GM12874 (cell line): ENCODE data around the gene RAPGEFL1.

Source experiments
- CTCF ChIP-seq: IDR thresholded peaks from 2 replicates; pipeline ENCODE4 v1.5.1; 2011; ENCODE audit warnings: low read depth, mild to moderate bottlenecking, control low read depth, low read length, moderate library complexity; ENCODE audit not compliant: insufficient read depth

Gene RAPGEFL1

DNA sequence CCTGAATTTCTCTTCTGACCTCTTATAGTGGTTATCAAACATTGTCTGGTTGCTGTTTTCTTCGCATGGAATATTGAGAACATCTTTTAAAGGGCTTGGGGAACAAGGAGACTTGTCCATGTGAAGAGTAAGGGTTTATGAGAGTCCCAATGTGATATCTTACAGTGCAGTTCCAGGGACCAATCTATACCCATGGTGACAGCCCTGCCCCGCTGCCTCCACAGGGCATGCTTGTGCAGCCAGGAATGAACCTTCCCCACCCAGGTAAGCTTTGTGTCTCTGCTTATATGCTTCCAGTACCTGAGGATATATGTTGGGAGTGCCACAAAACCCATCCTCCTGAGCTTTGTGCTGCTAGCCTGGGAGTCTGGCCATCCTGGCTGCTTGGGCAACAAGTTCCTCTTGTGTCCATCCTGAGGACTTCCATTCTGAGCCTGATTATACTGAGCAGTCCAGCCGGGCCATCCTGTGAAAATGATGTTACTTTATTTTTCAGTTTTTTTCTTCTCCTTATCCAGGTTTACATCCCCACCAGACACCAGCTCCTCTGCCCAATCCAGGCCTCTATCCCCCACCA lies 9.5 kb upstream of the RAPGEFL1 start:
- TF ChIP-seq CTCF, result no peak

DNA sequence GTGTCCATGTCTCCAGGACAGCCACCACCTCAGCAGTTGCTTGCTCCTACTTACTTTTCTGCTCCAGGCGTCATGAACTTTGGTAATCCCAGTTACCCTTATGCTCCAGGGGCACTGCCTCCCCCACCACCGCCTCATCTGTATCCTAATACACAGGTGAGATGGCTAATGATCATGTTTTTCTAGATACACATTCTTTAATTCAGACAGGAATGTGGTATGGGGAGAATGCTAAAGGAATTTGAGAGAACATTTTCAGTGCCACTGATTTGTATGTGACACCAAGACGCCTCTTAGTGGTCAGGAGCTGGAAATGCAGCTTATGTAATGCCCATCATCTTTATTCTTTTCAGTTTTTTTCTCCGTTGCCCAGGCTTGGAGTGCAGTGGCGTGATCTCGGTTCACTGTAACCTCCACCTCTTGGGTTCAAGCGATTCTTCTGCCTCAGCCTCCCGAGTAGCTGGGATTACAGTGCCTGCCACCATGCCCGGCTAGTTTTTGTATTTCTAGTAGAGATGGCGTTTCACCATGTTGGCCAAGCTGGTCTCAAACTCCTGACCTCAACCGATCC lies 8.9 kb upstream of the RAPGEFL1 start:
- TF ChIP-seq CTCF, result peak; percentile 68

DNA sequence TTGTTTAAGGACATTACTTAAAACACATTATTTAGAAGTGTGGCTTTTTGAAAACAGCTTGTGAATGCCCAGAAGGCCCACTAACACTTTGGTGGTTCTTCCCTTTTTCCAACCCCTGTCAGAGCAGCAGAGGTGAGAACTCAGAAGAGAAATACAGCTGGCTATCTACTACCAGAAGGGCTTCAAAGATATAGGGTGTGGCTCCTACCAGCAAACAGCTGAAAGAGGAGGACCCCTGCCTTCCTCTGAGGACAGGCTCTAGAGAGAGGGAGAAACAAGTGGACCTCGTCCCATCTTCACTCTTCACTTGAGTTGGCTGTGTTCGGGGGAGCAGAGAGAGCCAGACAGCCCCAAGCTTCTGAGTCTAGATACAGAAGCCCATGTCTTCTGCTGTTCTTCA lies 6.9 kb upstream of the RAPGEFL1 start:
- TF ChIP-seq CTCF, result no peak

DNA sequence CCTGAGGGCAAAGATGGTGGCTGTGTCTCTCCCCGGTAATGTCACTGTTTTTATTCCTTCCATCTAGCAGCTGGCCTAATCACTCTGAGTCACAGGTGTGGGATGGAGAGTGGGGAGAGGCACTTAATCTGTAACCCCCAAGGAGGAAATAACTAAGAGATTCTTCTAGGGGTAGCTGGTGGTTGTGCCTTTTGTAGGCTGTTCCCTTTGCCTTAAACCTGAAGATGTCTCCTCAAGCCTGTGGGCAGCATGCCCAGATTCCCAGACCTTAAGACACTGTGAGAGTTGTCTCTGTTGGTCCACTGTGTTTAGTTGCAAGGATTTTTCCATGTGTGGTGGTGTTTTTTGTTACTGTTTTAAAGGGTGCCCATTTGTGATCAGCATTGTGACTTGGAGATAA lies 5.5 kb upstream of the RAPGEFL1 start:
- no peak for TF ChIP-seq CTCF

DNA sequence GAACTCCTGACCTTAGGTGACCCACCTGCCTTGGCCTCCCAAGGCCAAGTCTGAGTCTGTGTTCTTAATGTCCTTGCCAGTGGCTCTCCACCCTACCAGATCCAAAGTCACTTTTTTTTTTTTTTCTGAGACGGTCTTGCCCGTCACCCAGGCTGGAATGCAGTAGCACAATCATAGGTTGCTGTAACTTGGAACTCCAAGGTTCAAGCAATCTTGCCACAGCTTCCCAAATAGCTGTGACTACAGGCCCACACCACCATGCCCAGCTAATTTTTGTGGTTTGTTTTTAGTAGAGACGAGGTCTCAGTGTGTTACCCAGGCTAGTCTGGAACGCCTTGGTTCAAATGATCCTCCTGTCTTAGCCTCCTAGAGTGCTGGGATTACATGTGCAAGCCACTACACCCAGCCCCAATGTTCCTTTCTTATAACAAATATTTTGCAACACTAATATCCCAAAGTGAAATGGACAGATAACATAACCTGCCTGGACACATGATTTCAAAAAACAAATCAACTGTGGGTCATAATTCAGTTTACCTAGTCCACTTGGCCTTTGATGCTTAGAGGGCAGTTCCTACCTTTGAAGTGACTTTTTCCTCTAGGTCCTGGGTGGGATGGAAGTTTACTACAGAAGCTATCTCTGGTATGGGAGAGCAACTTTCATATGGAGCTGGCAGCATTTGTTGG lies 4.0 kb upstream of the RAPGEFL1 start:
- TF ChIP-seq CTCF, result no peak

DNA sequence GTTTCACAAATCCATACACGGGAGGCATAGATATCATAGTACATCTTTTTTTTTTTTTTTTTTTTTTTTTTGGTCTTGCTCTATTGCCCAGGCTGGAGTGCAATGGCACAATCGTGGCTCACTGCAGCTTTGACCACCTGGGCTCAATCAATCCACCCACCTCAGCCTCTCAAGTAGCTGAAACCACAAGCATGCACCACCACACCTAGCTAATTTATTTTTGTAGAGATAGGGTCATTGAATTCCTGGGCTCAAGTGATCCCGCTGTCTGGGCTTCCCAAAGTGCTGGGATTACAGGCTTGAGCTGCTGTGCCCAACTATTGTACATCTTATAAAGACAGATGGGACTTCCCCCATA lies 3.5 kb upstream of the RAPGEFL1 start:
- no peak for TF ChIP-seq CTCF

DNA sequence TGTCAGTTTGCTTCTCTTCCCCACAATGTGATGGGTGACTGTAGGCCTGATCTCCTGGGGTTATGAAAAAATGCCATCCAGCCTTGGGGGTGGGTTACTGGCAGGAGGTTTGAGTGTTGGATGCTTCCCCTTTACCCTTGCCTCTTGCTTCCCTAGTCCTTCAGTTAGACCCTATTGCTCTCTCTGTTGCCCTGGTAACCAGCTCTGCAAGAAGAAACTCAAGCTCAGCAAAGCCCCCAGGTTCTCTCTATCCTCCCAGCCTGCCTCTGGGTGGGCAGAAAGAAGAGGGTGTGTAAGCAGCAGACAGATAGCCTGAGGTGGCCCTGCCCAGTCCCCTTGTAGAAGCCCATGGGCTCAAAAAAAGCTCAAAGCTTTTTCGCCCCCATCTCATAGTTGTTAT lies 2.8 kb upstream of the RAPGEFL1 start:
- TF ChIP-seq CTCF, result no peak
